Endothelial cell of umbilical vein (primary cell): ENCODE results near the gene ATP13A5.

ENCODE experiments used
- EZH2 ChIP-seq: IDR thresholded peaks from 2 replicates; pipeline ENCODE4 v1.6.1; 2012; ENCODE audit warnings: borderline replicate concordance, low read depth, mild to moderate bottlenecking, moderate library complexity, low read length, inconsistent platforms; ENCODE audit not compliant: severe bottlenecking
- MAX ChIP-seq: IDR thresholded peaks from 2 replicates; pipeline ENCODE4 v1.6.1; 2011; ENCODE audit not compliant: insufficient read depth, insufficient read length
- POLR2A ChIP-seq: IDR thresholded peaks from 2 replicates; pipeline ENCODE4 v1.6.1; 2012; ENCODE audit warnings: low read depth, mild to moderate bottlenecking, control low read depth, low read length
- POLR2AphosphoS5 ChIP-seq: IDR thresholded peaks from 2 replicates; pipeline ENCODE4 v1.6.1; 2012; ENCODE audit warnings: low read depth, mild to moderate bottlenecking, control low read depth, low read length, moderate library complexity; ENCODE audit not compliant: insufficient read depth
- TF ChIP-seq, protein P1 (sequence below), 2 donors: IDR thresholded peaks; 1 replicate in 1 of 2; 2 replicates in 1 of 2; pipeline ENCODE4 v1.5.1; 2011; ENCODE audit warnings: low read length in 2 of 2, mild to moderate bottlenecking in 2 of 2, moderate library complexity in 2 of 2, control low read depth in 1 of 2, inconsistent platforms in 1 of 2, low read depth in 1 of 2; ENCODE audit not compliant: insufficient read depth in 1 of 2; ENCODE audit errors: extremely low read depth in 1 of 2

GRCh38 chr3:193301433-193301832 lies 77.1 kb downstream of the ATP13A5 start:
- TF ChIP-seq POLR2A (no peak), POLR2AphosphoS5 (no peak), EZH2 (no peak), MAX (no peak)
- TF ChIP-seq, protein P1, sequence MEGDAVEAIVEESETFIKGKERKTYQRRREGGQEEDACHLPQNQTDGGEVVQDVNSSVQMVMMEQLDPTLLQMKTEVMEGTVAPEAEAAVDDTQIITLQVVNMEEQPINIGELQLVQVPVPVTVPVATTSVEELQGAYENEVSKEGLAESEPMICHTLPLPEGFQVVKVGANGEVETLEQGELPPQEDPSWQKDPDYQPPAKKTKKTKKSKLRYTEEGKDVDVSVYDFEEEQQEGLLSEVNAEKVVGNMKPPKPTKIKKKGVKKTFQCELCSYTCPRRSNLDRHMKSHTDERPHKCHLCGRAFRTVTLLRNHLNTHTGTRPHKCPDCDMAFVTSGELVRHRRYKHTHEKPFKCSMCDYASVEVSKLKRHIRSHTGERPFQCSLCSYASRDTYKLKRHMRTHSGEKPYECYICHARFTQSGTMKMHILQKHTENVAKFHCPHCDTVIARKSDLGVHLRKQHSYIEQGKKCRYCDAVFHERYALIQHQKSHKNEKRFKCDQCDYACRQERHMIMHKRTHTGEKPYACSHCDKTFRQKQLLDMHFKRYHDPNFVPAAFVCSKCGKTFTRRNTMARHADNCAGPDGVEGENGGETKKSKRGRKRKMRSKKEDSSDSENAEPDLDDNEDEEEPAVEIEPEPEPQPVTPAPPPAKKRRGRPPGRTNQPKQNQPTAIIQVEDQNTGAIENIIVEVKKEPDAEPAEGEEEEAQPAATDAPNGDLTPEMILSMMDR (IDR thresholded peaks at IDR 0.05; ENCODE audit: extremely low read depth in 1 of 2, insufficient read depth in 1 of 2, low read depth in 1 of 2, low read length in 2 of 2) = no peak
